ENCODE data around the gene TBC1D14.
"Not testable (repeated sequence)": the region's sequence is repeated elsewhere in the genome, so short reads cannot be mapped to it uniquely, and the experiment has no call there.

TBC1D14 gene

DNA sequence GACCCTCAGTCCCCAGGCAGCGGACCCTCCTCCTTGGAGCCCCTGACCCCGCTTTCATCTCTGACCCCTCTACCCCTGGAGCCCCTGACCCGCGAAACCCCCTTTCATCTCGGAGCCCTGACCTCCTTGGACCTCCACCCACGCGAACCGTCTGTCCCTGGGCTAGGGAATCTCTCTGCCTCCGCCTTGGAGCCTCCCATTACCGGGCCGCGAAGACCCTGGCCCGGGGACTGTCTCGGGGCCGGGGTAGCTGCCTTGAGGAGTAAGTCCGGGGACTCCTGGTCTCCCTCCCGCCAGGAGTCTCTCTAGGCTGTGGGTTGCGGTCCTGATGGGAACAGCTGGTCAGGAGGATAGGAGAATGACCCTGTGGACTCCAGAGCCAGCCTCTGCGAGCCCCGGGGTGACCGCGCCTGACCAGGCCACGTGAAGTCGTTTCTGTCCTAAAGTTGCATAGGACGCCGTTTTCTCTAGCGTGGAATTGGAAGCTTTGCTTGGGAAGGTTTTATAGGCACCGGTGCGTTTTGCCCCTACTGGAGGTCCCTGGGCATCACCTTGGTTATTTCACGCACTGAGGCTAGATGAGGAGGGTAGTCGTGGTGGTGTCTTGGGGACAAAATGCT lies 824 bp downstream of the TBC1D14 start:
- no peak for DNase-seq (ENCODE audit: low spot score)

DNA sequence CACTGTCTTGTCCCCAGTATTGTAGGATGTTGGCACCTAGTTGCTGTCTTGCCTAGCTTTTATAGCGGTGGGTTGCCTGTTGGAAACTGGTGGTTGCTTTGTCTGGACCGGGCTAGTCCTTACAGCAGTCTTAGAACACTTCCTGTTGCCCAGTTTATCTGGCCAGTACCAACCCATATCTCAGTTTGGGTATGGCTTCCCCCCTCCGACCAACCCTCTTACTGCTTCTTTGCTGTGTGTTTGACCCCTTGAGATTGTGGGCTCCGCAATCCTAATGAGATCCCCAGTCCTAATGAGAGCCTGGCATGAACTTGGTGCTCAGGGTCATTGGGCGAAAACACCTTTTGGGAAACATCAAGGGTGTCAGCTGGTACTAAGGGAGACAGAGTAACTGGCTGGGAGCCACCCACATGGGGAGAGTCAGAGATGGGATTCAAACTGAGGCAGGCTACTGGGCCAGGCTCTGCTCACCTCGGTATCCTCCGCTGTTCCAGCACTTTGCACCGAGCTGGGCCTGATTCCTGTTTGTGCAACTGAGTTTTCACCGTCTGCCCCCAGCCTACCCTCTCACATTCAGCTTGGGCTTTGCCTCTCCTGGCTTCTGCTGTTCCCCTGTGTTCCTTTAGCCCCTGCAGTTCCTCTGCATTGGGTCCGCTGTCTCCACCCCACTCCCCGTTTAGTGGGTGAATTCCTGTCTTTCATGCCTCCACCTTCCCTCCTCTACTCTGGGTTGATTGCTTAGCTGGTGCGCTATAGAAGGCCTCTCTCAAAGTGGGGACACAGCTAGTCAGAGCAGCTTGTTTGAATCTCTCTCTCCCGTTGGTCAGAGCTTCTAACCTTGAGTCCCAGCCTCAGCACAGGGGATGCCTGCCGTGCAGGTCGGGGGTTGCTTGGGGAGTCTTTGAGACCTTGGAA lies 1.6 kb downstream of the TBC1D14 start:
- no peak for DNase-seq (ENCODE audit: low spot score)

DNA sequence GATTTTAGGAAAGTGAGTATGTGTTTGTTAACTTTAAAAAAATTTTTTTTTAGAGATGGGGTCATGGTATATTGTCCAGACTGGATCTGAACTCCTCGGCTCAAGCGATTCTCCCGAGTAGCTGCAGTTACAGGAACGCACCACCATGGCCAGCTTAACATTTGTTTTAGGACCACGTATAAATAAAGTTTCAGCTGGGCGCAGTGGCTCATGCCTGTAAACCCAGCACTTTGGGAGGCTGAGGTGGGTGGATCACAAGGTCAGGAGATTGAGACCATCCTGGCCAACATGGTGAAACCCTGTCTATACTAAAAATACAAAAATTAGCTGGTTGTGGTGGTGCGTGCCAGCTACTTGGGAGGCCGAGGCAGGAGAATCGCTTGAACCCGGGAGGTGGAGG lies 2.3 kb downstream of the TBC1D14 start:
- not testable (repeated sequence) for DNase-seq (ENCODE audit: low spot score)

DNA sequence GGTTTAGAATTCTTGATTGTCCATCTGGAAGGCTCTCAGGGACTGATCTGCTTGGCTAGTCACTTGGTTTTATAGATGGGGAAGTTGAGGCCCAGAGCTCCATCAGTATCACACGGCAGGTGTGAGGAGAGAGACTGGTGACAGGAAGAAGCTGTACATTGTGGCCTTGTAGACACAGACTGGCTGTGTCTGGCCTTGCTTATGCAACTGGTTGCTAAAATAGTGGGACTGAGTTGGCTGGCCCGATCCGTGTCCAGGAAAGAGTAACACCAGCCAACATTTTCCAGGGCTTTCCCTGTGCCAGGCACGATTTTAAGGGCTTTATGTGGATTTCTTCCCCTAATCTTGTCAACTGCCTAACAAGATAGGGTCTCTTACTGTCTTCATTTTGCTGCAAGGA lies 2.8 kb downstream of the TBC1D14 start:
- DNase-seq (ENCODE audit: low spot score): no peak

DNA sequence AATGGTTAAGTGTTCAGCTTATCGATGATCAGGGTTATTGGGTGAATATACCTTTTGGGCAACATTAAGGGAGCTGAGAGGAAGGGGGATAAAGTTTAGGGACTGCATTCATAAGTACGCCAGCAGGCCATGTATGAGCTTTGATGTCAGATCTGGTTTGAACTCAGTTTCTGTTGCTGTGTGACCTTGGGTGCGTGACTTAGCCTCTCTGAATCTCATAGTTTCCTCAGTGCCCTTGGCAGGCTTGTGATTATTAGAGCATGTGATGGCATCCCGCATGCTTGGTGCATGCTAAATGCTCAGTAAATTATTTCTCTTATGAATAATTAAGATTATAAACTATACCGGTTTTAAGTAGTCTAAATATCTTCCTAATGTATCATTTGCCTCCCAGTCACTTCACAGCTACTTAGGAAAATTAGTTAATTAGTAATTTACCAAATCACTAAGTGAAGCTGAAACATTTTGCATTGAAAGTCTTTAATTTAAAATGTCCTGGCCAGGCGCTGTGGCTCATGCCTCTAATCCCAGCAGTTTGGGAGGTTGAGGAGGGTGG lies 3.8 kb downstream of the TBC1D14 start:
- no peak for DNase-seq (ENCODE audit: low spot score)

DNA sequence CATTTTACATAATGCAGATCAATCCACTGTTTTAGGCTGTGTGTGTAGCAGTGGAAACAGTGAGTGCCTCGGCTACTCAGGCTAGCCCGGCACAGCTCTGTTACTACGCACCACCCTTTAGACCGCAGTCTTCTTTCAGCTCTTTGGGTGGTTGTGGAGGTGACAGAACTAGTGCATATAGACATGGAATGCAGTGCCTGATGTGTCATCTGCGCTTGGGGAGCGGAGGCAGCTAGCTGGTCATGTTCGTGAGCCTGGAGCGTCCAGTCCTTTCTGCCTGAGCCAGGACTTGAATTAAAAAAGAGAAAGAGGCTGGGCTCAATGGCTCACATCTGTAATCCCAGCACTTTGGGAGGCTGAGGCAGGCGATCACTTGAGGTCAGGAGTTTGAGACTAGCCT lies 4.8 kb downstream of the TBC1D14 start:
- no peak for DNase-seq (ENCODE audit: low spot score)

DNA sequence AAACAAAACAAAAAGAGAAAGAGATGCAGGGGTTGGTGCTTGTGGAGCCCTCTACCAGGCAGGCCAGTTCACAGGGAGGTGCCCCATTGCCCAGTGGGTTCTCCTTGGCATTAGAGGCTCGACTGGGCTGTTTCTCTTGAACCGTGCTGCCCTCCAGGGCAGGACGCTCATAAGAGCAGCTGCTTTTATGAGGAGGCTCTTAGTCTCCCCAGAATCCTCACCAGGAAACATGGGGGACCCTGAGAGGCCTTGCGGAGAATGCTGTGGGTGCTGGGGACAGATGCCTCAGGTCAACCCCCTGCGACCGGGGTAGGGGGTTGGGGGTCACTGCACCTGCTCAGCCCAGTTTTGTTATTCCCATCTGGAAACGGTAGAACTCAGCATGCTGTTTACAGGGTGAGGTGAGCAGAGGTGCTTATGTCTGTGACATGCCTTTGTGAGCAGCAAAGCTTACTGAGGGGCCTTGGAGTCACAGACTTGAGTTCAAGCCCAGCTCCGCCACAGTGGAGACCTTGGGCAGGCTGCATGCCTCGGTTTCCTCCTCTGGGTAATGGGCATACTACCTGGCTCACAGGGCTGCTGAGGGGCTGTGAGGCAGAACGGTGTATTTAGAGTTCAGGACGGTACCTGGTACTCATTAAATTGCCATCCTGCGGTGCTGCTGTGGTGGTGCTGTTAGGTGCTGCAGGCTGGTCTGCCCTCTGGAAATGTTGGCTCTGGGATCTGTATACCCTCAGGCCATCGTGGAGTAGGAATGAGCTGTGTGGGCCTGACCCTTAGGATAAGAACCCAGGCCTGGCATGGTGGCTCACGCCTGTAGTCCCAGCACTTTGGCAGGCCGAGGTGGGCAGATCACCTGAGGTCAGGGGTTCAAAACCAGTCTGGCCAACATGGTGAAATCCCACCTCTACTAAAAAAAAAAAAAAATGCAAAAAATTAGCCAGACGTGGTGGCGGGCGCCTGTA lies 5.7 kb downstream of the TBC1D14 start:
- DNase-seq (ENCODE audit: low spot score): no peak

DNA sequence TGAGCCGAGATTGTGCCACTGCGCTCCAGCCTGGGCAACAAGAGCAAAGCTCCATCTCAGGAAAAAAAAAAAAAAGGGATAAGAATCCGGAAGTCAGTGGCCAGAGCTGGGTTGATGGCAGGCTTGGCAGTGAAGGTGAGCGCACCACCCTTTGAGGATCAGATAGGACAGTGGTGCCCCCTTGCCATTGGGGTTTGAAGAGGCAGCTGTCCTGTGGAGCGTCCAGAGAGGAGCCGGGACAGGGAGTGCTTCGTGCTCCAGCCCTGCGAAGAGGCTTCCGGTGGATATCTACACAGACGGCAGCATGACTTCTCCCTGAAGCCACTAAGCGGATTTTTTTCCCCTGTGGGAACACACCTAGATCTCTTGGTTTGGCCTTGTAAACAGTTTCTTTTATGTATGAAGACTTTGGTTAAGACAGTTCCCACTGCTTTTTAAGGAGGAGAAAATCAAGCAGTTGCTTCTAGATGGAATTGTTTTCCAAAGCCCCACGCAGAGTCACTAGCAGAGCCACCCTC lies 6.5 kb downstream of the TBC1D14 start:
- no peak for DNase-seq (ENCODE audit: low spot score)

DNA sequence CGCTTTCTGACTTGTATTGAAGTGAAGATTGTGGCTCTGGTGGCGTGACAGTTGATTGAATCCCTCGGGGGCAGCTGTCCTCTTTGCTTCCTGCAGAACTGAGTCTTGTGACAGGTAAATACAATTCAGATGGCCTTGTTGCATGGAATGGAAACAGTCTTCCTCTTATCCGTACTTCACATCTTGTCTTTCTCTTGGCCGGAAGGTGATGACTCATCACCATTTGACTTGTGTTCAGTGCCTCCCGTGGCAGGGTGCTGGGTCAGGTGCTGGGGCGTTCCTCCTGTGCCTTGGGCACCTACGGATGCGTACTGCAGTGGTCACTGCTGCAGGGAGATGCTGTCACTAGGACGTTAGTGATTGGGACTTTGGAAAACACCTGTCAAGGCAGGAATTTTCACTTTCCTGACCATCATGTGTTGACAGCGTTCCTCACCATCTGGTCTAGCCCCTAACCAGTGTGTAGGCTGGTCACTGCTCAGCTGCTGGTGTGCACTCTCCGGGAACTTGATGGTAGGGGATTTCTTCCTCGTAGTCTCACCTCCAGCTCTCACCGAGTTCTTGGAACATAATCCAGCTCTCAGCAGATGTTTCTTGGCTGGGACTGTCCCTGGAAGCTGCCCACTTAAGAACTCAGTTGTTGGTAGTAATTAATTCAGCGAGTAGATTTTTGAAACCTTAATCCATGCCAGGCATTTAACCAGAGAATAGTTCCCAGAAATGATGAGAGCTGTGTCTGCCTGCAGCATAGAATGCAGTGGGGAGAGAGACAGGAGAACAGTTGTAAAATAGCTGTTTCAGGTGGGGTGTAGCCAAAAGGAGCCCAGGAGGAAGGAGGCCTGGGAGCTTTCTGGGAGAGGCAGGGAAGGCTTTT lies 7.2 kb downstream of the TBC1D14 start:
- no peak for DNase-seq (ENCODE audit: low spot score)

DNA sequence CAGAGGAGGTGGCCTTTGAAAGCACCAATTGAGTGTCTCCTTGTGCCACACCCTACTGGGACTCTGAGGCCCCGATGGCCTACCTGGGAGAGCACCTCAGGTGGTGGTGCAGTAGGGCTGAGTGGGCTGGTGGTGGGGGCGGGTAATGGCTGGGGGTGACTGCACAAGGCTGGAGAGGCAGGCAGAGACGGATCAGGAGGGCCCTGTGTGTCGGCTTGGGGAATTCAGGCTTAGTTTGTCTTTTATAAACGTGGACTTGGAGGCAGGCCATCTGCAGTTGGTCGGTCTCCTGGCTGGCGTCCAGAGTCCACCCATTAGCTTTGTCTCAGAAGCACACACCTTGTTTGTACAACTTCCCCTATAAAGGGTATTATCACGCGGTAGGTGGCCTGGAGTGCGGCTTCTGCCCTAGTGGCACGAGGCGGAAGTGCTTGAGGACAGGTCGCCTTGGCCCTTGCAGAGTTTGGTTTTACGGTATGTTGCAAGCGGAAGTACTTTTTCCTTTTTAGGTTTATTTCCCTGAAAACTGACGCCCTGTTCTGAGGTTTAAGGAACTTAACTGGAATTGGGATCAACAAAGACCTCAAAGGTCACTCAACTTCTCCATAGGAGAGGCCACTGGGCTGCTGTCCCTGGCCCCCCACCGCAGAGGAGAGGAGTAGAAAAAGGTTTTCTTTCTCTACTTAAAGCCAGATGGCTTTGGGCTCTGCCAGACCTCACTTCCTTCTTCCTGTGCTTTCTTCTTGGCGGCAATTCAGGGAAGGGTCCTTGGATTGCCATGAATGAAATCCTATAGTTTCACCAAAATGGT lies 8.0 kb downstream of the TBC1D14 start:
- peak; percentile 65 for DNase-seq (ENCODE audit: low spot score)

DNA sequence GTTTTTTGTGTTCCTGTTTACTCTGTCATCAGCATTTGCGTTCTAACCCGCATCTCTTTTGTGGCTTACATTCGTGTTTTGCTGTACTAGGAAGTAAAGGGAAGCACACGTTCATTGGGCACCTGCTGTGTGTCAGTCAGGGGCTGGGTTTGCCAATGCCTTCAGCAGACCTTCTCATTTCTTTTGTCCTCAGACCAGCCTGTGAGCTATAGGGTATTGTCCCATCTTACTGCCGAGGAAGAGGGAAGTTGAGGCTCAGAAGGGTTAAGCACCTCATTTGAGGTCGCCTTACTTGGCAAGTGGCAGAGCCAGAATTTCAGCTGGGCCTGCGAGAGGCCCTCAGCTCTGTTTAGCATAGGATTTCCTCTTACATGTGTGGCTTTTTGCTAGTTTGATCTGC lies 8.7 kb downstream of the TBC1D14 start:
- no peak for DNase-seq (ENCODE audit: low spot score)

DNA sequence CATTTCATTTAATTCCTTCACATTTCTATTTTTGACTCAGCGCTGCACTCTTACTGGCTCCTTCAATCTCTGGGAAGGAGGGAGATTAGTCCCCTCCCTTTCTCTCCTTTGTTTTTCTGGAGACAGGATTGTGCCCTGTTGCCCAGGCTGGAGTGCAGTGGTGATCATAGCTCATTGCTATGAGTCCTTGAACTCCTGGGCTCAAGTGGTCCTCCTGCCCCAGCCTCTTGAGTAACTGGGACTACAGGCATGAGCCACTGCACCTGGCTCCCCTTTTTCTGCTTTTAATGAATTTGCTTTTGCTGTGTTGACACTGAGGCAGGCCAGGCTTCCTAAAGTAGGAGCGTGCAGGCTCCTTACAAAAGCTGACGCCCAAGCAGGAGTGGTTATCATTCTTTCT lies 10.5 kb downstream of the TBC1D14 start:
- DNase-seq (ENCODE audit: low spot score): no peak

DNA sequence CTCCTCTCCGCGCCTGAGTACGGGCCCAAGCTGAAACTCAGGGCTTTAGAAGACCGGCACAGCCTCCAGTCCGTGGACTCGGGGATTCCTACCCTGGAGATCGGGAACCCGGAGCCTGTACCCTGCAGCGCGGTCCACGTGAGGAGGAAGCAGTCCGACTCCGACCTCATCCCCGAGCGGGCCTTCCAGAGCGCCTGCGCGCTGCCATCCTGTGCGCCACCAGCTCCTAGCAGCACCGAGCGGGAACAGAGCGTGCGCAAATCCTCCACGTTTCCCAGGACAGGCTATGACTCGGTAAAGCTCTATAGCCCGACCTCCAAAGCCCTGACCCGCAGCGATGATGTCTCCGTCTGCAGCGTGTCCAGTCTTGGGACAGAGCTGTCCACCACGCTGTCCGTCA lies 13.9 kb downstream of the TBC1D14 start:
- no peak for DNase-seq (ENCODE audit: low spot score)

DNA sequence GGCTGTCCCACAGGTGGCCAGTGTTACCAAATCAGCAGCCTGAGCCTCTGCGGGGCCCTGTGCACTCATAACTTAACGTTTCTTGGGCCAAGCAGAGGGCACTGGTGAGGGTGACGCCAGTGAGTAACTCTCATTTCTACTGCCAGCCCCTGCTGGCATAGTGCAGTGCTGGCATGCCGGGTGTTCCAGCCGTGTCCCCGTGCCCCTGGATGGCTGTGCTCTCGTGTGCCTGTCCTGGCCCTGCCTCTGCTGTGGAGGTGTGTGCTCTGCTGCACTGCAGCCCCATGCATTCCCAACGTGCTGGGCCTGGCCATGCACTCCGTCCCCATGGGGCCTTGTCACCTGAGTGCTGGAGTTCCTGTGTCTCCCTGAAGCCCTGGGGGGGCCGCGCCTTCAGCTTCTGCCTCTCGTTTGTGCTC lies 14.7 kb downstream of the TBC1D14 start:
- no peak for DNase-seq (ENCODE audit: low spot score)

DNA sequence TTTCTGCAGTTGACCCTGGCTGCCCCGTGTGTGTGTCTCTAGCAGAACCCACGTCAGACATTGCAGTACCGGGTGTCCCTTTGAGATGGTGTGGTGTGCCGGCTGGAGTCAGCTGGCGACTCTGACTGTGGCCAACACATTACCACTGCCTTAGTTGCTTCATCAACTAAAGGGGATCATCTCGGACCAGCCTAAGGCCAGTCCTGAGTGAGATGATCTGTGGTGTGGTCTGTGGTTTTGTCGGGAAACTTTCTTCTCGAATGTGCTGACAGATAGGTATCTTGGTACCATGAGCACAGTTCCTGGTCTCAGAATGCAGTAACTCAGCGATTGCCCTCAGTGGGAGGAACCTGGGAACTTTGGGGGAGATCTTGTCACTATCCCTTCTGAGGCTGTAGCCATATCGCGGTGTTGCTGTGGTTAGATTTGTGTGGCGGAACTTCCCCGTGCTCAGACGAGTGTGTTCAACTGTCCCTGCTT lies 15.8 kb downstream of the TBC1D14 start:
- peak; percentile 56 for DNase-seq (ENCODE audit: low spot score)

DNA sequence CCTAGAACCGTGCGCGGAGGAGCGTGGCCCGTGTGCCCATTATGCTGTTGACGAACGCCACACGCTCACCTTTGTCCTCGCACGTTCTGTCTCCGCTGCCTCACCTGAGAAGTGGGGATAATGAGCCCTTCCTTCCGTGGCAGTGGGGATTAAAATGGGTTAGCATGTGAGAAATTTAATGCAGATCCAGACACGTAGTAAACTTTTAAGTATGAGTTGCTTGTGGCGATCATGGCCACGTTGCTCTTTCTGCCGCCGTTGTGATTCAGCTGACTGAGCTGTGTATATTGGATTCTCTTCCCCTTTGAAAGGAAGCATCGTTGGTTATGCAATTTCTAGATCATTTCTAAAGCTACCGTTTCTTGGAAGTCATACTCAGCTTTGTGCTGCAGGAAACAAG lies 16.5 kb downstream of the TBC1D14 start:
- no peak for DNase-seq (ENCODE audit: low spot score)

DNA sequence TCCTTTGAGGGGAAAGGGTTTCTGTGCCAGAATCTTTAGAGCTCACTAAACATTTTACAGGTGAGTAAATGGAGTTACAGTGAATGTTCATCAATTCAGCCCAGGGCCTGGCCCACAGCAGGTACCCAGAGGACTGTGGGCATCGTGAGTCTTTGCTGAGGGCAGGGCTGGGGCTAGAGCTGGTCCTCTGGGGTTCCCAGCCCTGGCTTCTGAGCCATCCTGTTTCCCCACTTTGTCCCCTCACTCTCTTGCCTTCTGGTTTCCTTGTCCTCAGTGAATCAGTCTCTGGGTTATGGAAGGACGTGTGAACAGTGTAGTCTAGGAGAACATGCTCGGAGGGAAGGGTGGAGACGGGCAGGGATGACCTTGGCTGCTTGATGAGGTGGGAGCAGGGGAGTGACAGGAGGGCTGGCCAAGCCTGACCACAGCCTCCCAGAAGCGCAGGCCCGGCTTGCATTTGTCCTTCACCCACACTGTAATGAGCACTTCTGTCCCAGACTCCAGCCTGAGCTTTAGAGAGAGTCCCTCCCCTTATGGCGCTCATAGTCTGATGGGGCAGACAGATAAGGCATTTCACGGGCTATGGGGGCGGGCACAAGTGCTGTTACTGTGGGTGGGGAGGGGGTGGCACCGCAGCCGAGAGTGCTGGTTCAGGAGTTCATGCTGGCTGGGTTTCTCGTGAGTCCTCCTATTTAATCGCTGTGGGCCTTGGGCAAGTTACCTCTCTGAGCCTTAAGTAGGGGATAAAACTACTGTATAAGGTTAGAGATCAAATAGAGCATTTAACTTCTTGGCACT lies 17.3 kb downstream of the TBC1D14 start:
- no peak for DNase-seq (ENCODE audit: low spot score)

DNA sequence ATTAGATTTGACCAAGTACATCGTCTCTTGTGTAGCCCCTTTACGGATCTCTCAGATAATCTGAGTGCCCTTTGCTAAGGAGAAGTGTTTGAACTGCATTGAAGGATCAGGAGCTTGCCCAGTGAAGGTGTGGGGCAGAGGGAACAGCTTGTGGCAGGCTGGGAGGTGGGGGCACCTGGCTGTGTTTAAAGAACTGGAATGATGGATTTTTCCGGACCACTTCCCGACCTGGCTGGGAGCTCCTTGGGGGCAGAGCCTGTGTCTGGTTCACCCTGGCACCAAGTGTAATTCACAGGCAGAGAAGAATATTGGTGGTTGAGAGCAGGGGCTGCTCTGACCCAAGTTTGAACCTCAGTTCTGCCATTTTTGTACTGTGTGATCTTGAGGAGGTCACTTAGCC lies 18.5 kb downstream of the TBC1D14 start:
- DNase-seq (ENCODE audit: low spot score): no peak

DNA sequence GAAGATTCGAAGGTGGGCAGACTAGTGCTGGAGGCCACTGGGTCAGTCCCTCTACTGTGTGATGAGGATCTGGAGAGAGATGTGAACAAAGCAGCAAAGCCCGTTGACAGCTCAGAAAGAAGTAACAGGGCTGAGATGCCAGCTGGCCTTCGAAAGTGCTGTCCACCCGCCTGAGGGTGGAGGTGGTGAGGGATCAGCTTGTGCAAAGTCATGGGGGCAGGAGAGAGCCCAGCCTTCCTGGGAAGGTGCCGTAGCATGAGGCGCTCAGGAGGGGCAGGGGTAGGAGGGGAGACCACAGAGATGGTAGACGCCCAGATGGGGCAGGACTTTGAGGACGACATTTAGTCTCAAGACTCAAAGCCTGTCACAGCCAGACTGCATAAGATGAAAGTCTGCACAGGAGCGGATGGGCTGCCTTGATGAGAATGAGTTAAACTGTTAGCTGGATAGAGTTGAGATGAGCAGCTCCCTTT lies 19.7 kb downstream of the TBC1D14 start:
- DNase-seq (ENCODE audit: low spot score): no peak

All from Ammon's horn (tissue), 1 donor.